Transverse colon (tissue), 4 donors: Measurements from ENCODE around the gene COG5.
"Not testable (repeated sequence)": the region's sequence is repeated elsewhere in the genome, so short reads cannot be mapped to it uniquely, and the experiment has no call there.

Source experiments
- POLR2A ChIP-seq: fragments of 450-650 bp; IDR thresholded peaks from one replicate; pipeline ENCODE4 v1.6.1; 2016; ENCODE audit warnings: antibody characterized with exemption, mild to moderate bottlenecking, moderate library complexity
- POLR2AphosphoS5 ChIP-seq, 3 donors: sonication (generic); formaldehyde crosslinking; IDR thresholded peaks; one replicate each; pipeline ENCODE4 v1.6.1; 2016; ENCODE audit warnings: antibody characterized with exemption in 3 of 3
- TF ChIP-seq, protein P1 (sequence below), 5 experiments: fragments of 200-600 bp in 3 of 5; fragments of 450-650 bp in 2 of 5; sonication (generic) in 3 of 5; IDR thresholded peaks; 1 replicate in 2 of 5; 2 replicates in 3 of 5; pipeline ENCODE4 v1.5.1; 2016 to 2017; ENCODE audit warnings: antibody characterized with exemption in 5 of 5, inconsistent platforms in 3 of 5, mild to moderate bottlenecking in 2 of 5, moderate library complexity in 1 of 5

DNA sequence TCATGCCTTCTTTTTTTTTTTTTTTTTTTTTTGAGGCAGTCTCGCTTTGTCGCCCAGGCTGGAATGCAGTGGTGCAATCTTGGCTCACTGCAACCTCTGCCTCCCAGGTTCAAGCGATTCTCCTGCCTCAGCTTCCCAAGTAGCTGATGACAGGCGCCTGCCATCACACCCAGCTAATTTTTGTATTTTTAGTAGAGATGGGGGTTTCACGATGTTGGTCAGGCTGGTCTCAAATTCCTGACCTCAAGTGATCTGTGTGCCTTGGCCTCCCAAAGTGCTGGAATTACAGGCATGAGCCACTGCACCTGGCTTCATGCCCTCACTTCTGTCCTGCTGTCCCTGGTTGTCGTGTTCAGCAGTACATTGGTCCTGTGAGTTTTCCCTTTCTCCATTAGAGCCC lies 342.9 kb downstream of the COG5 start:
- TF ChIP-seq, protein P1, sequence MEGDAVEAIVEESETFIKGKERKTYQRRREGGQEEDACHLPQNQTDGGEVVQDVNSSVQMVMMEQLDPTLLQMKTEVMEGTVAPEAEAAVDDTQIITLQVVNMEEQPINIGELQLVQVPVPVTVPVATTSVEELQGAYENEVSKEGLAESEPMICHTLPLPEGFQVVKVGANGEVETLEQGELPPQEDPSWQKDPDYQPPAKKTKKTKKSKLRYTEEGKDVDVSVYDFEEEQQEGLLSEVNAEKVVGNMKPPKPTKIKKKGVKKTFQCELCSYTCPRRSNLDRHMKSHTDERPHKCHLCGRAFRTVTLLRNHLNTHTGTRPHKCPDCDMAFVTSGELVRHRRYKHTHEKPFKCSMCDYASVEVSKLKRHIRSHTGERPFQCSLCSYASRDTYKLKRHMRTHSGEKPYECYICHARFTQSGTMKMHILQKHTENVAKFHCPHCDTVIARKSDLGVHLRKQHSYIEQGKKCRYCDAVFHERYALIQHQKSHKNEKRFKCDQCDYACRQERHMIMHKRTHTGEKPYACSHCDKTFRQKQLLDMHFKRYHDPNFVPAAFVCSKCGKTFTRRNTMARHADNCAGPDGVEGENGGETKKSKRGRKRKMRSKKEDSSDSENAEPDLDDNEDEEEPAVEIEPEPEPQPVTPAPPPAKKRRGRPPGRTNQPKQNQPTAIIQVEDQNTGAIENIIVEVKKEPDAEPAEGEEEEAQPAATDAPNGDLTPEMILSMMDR (IDR thresholded peaks at IDR 0.05), result not testable (repeated sequence)
- not testable (repeated sequence) for TF ChIP-seq POLR2A; POLR2AphosphoS5 (IDR thresholded peaks at IDR 0.05)
